ENCODE measurements around the gene CCDC154.

DNA sequence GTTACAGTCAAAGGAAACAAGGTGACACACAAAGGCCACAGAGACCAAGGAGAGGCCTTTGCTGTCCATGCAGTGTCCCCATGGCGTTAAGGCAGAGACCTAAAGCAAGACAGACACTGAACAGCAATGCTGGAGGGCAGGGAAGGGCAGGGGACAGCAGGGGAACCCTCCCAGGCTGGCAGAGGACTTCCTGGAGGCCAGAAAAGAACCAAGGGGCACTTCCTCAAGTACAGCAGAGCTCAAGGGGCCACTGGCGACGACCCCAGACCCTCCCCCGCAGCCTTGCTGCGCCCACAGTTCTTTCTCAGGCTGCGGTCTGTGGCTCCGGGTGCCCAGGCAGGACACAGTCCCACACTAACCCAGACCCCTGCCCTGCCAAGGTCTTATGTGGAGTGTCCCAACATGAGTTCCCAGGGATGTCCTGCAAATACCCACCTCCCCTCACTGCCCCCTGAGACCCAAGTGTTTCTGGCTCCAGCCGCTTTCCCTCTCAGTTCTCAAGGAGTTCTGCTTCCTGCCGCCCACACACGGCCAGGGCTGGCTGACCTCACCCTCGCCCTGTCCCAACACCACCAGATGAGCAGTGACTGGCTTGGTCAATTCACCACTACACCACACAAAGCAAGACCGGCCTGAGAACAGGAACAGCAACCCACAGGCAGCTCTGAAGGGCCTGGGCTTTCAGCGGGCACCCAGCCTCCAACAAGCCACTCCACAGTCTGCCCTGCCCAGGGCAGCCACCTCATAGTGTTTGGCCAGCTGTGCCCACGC is 26.3 kb upstream of the CCDC154 start:
- TF ChIP-seq, protein P1, sequence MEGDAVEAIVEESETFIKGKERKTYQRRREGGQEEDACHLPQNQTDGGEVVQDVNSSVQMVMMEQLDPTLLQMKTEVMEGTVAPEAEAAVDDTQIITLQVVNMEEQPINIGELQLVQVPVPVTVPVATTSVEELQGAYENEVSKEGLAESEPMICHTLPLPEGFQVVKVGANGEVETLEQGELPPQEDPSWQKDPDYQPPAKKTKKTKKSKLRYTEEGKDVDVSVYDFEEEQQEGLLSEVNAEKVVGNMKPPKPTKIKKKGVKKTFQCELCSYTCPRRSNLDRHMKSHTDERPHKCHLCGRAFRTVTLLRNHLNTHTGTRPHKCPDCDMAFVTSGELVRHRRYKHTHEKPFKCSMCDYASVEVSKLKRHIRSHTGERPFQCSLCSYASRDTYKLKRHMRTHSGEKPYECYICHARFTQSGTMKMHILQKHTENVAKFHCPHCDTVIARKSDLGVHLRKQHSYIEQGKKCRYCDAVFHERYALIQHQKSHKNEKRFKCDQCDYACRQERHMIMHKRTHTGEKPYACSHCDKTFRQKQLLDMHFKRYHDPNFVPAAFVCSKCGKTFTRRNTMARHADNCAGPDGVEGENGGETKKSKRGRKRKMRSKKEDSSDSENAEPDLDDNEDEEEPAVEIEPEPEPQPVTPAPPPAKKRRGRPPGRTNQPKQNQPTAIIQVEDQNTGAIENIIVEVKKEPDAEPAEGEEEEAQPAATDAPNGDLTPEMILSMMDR (IDR thresholded peaks at IDR 0.05): no peak
- TF ChIP-seq EZH2phosphoT487 (IDR thresholded peaks at IDR 0.05): no peak
